HUES64 (cell line): ENCODE results near the gene LAG3.
"Not testable (repeated sequence)": the region's sequence is repeated elsewhere in the genome, so short reads cannot be mapped to it uniquely, and the experiment has no call there.

Experiments
- H3K27ac ChIP-seq: 2 replicates; pipeline ENCODE4 v1.7.0; 2013; ENCODE audit warnings: low read depth, low read length, inconsistent platforms
- H3K27me3 ChIP-seq: 2 replicates; pipeline ENCODE4 v1.6.1; 2013; ENCODE audit warnings: mild to moderate bottlenecking, low read length; ENCODE audit not compliant: insufficient read depth
- H3K36me3 ChIP-seq: 2 replicates; pipeline ENCODE4 v1.6.1; 2013; ENCODE audit warnings: mild to moderate bottlenecking, low read length; ENCODE audit not compliant: insufficient read depth
- H3K4me1 ChIP-seq: 2 replicates; pipeline ENCODE4 v1.6.1; 2013; ENCODE audit warnings: mild to moderate bottlenecking, low read length, moderate library complexity; ENCODE audit not compliant: insufficient read depth
- H3K4me3 ChIP-seq: 2 replicates; pipeline ENCODE4 v1.5.1; 2013; ENCODE audit warnings: mild to moderate bottlenecking, low read length, moderate library complexity
- H3K9ac ChIP-seq: 2 replicates; pipeline ENCODE4 v1.6.1; 2013; ENCODE audit warnings: mild to moderate bottlenecking, low read depth, low read length
- H3K9me3 ChIP-seq: 2 replicates; pipeline ENCODE4 v1.6.1; 2013; ENCODE audit warnings: low read depth, low read length; ENCODE audit not compliant: insufficient read depth
- WGBS: fragments of 150-250, 120-280 bp; methylation state at CpG from one replicate; pipeline ENCODE4 v1.1.7; 2013; ENCODE audit warnings: missing lambda C conversion rate; 5-methylcytosine and 5-hydroxymethylcytosine counted together

Gene LAG3

DNA sequence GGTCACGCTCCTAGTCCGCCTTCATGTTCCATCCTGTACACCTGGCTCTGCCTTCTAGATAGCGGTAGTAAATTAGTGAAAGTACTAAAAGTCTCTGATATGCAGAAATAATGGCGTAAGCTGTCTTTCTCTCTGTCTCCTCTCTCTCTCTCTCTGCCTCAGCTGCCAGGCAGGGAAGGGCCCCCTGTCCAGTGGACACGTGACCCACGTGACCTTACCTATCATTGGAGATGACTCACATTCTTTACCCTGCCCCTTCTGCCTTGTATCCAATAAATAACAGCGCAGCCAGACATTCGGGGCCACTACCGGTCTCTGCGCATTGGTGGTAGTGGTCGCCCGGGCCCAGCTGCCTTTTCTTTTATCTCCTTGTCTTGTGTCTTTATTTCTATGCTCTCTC, 30.2 kb upstream of the LAG3 start:
- H3K27ac ChIP-seq, H3K27me3 ChIP-seq, H3K9ac ChIP-seq, H3K4me3 ChIP-seq, H3K9me3 ChIP-seq, H3K4me1 ChIP-seq: not testable (repeated sequence)
- peaks cover 15% of the 10 kb centered on the region for H3K36me3 ChIP-seq
- 92% methylated on average over 11 of the region's 12 CpGs for WGBS

DNA sequence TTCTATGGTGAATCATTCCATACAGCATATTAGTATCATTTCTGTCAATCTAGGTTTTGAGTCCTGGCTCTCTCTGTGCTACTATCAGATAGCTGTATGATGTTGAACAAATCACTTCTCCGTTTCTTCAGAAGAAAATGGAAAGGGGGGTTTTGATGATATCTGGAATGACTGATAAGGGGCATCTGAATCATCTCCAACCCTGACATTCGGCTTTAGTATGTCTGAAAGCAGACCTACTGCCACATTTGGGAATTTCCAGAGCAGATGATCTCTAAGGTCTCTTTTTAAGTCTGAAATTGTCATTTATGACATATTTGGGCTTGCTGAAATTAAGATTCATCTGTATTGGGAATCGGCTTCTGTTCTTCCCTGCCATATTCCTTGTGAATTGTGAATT, 29.5 kb upstream of the LAG3 start:
- Histone ChIP-seq H3K27me3 (no peaks in the 10 kb centered on the region), H3K4me1 (no peaks in the 10 kb centered on the region), H3K4me3 (no peak overlapping the region), H3K36me3 (peaks cover 23% of the 10 kb centered on the region), H3K9ac (no peak overlapping the region), H3K9me3 (no peaks in the 10 kb centered on the region), H3K27ac (no peak overlapping the region)
- 93% methylated on average over 3 of the region's 3 CpGs for WGBS

DNA sequence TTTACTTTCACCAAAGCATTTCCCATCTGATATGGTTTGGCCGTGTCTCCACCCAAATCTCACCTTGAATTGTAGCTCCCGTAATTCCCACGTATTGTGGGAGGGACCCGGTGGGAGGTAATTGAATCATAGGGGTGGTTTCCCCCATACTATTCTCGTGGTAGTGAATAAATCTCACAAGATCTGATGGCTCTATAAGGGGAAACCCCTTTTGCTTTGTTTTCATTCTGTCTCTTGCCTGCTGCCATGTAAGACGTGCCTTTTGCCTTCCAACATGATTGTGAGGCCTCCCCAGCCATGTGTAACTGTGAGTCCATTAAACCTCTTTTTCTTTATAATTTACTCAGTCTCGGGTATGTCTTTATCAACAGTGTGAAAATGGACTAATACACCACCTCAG, 29.0 kb upstream of the LAG3 start:
- WGBS: 93% methylated on average over 7 of the region's 7 CpGs
- peaks cover 27% of the 10 kb centered on the region for H3K36me3 ChIP-seq
- not testable (repeated sequence) for H3K4me3 ChIP-seq, H3K27me3 ChIP-seq, H3K4me1 ChIP-seq, H3K9me3 ChIP-seq, H3K9ac ChIP-seq, H3K27ac ChIP-seq

DNA sequence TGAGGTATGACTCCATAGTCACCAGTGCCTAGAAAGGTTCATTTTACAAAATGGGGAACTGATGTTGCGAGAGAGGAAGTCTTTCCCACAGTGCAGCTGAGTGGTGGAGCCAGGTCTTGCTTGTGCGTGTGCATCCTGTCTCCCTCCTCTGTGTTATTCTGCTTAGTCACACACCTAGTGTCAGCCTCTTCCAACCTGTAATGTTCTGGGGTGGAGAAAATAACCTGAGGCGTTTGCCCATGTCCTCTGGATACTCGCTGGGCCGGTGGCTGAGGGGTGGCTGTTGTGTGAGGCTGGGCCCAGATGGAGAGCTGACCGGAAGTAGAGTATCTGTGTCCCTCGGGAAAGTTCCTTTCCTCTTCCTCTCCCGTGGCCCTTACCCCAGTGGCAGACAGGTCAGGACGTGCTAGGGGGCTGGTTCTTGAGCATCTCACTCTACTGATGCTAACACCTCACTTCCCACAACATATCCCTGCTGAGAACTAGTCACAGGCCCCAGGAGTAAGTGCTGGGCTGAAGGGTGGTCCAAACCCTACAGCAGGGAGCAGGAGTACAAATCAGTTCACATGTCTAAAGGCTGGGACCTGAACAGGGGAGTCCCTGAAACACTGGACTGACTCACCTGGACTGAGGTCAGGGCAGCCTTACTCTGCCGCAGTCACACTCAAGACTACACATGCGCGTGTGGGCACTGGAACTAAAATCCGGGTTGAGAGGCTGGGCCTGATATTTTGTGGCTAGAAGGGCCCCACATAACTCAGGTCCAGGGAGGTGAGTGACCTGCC, 26.4 kb upstream of the LAG3 start:
- Histone ChIP-seq H3K27me3 (no peaks in the 10 kb centered on the region), H3K27ac (no peak overlapping the region), H3K9ac (no peak overlapping the region), H3K36me3 (peaks cover 53% of the 10 kb centered on the region), H3K4me3 (no peak overlapping the region), H3K4me1 (no peaks in the 10 kb centered on the region), H3K9me3 (no peaks in the 10 kb centered on the region)
- WGBS: 93% methylated on average over 13 of the region's 13 CpGs

DNA sequence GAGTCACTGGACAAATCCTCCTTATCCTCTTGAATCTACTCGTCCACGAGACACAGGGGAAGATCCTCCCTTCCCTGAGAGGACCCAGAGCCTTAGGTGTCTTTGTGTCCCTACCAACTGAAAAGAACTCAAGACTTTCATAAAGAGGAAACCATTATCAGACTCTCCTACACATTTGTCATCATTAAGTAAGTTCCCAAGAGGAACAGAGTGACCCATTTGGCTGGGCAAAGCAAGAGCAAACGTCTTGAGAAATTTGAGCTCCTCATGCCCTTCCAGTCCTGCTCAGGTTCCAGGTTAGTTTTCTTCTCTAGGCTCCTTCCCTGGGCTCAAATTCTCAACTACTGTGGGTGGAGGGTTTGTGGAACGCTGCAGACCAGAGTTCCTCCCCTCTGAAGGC, 25.1 kb upstream of the LAG3 start:
- 93% methylated on average over 4 of the region's 4 CpGs for whole genome bisulfite sequencing
- H3K9me3 ChIP-seq: no peaks in the 10 kb centered on the region
- H3K36me3 ChIP-seq: peaks cover 64% of the 10 kb centered on the region
- H3K27ac ChIP-seq: no peak overlapping the region
- no peak overlapping the region for H3K4me3 ChIP-seq
- H3K27me3 ChIP-seq: no peaks in the 10 kb centered on the region
- no peak overlapping the region for H3K9ac ChIP-seq
- H3K4me1 ChIP-seq: no peaks in the 10 kb centered on the region

DNA sequence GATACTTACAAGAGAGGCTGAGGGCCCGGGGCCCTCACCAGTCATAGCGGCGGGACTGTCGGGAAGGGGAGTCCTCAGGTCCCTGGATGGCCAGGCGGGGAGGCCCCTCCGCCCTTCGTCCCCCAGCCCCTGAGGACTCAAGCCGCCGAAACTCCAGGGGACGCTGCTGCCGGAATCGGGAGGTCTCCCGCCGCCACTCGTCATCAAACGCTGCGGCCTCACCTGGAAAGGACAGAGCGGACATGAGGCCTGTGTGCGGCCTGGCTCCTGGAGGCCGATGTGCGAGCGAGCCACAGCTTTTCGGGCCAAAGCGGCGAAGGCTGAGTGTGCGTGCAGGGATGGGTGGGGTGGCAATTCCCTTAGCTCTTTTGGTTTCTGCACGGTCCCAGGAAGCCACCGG, 23.6 kb upstream of the LAG3 start:
- H3K4me3 ChIP-seq: no peak overlapping the region
- peaks cover 64% of the 10 kb centered on the region for H3K36me3 ChIP-seq
- WGBS: 96% methylated on average over 28 of the region's 28 CpGs
- H3K4me1 ChIP-seq: peaks cover under 1% of the 10 kb centered on the region; the same call in 1 of the 2 replicates
- no peak overlapping the region for H3K27ac ChIP-seq
- H3K9ac ChIP-seq: no peak overlapping the region
- H3K9me3 ChIP-seq: no peaks in the 10 kb centered on the region
- no peaks in the 10 kb centered on the region for H3K27me3 ChIP-seq

DNA sequence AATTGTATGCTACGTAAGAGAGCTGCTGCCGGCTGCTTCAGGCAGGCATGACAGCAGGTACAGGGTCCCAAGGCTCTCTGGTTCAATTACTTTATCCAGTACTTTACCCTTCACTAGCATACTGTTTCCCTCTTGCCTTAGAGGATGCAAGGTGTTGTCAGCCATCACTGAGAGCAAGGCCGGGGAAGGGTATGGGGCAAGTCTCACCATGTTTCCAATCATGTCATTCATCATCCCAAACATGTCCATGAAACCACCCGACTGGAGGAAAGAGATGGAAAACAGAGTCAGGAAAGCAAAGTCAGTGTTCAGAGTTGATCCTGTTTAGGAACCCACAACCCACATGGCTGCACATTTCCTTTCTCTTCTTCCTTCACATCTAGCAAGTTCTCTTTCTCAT, 21.8 kb upstream of the LAG3 start:
- 99% methylated on average over 4 of the region's 4 CpGs for WGBS
- H3K36me3 ChIP-seq: peaks cover 64% of the 10 kb centered on the region

DNA sequence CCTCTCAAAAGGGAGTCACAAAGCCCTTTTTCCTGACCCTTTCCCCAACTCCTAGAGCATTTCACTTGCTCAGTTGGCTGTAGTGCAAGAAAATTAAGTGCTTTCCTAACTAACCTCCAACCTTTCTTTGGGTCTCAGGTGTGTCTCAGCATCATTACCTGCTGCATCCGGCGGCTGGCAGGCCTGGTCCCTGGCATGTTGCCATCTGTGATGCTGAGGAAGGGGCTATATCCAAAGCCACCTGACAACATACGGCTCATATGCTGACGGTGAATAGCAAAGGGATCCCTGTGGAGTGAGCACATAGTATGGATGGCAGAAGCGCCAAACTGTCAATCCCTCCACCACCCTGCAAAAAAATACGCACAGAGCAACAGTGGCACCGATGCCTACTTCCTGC, 20.6 kb upstream of the LAG3 start:
- Histone ChIP-seq H3K4me3 (peak overlapping the region; percentile 65), H3K27ac (no peak overlapping the region), H3K36me3 (peaks cover 52% of the 10 kb centered on the region), H3K4me1 (peaks cover 7% of the 10 kb centered on the region), H3K27me3 (no peaks in the 10 kb centered on the region), H3K9ac (0 out of 2 replicates have a peak overlapping the region, but pooled peaks have one; percentile 78), H3K9me3 (no peaks in the 10 kb centered on the region)
- 91% methylated on average over 7 of the region's 7 CpGs for WGBS

More for the DNA sequence above, 21.8 kb upstream of the LAG3 start:
- H3K4me1 ChIP-seq: peaks cover 7% of the 10 kb centered on the region
- no peaks in the 10 kb centered on the region for H3K9me3 ChIP-seq
- no peak overlapping the region for H3K9ac ChIP-seq
- no peak overlapping the region for H3K27ac ChIP-seq
- no peak overlapping the region for H3K4me3 ChIP-seq
- no peaks in the 10 kb centered on the region for H3K27me3 ChIP-seq

DNA sequence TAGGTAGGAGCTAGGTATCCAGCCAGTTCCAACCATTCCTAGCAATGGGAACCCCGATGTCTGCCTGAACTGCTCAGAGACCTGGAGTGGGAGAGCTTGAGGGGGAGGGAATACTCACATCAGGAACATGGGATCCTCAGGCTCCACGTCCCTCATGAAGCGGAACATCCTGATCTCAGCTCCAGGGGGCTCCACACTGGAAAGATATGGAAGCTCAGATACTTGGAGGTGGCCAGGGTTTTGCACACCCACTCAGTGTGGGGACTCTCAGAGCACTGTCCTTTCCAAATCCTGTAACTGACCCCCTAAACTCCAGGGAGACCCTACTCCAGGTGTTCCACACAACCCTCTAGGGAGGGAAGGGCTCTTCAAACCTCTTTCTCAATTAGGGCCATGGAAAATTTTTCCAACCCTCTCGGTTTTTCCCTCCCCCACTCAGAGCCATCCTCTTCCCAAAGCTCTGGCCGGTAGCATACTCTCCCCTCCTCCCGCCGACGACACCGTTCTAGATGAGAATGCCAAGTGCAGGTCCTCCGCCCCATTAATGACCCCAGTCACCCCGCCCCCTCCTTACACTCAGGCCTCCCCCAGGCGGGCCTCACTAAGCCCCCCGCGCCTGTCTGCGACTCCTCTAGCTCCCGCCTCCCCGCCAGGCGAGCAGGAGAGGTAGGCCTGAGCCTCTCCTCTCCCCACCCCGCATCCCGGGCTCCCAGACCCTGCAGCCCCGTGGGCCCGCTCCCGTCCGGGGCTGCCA, 20.0 kb upstream of the LAG3 start:
- peak overlapping the region; percentile 78 for H3K9ac ChIP-seq
- WGBS: 6% methylated on average over 24 of the region's 24 CpGs
- no peaks in the 10 kb centered on the region for H3K27me3 ChIP-seq
- H3K4me3 ChIP-seq: peak overlapping the region; percentile 65
- peak overlapping the region; percentile 90; the same call in 1 of the 2 replicates for H3K27ac ChIP-seq
- H3K9me3 ChIP-seq: no peaks in the 10 kb centered on the region
- peaks cover 7% of the 10 kb centered on the region for H3K4me1 ChIP-seq
- peaks cover 46% of the 10 kb centered on the region for H3K36me3 ChIP-seq

DNA sequence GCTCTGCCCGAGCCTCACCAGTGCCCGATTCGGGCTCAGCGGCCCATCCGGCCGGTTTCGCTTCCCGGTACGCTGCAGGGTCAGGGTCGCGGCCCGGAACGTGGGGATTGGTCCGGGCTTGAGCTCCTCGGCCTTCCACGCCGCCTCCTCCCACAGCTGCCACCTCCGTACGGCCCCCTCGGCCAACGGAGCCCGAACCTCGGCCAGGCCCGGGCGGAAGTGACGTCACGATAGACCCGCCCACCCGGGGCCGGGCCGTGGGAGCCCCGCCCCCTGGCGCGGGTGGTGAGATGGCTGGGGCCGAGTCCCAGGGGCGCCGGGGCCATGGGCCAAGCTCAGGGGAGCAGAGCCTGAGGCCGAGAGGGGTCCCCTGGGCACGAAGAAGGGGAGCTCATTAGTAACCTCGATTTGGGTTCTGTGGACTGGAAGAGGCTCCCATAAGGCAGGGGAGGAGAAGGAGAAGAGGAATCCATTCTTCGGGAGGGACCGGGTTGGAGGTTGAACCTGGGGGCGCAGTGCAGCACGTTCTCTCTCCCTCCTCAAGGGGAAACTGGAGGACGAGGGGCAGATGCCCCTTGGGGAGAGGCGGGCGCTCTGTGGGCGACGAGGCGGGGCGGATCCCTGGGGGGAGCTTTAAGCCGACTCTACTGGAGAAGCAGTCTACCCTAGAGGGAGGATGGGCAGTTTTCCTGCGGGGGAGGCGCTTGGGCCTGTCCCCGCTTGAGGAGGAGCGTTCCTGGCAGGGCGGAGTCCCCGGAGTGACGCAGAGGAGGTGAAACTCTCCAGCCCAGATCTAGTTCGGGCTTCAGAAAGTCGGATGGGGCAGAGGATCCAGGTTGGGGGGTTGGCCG, 19.2 kb upstream of the LAG3 start, which contains the start of gene MLF2:
MLF2 (minus strand) TSS at position 221 of the 851 bp plus-strand sequence. CDS start 807 bp downstream, outside the sequence.
- no peaks in the 10 kb centered on the region for H3K9me3 ChIP-seq
- H3K4me3 ChIP-seq: peak within 1 kb of the TSS; percentile 65
- H3K27ac ChIP-seq: peak within 1 kb of the TSS; percentile 90
- H3K4me1 ChIP-seq: peaks cover 7% of the 10 kb centered on the region
- WGBS: under 1% methylated on average over 62 of the region's 62 CpGs
- H3K27me3 ChIP-seq: no peaks in the 10 kb centered on the region
- peaks cover 38% of the 10 kb centered on the region for H3K36me3 ChIP-seq
- peak within 1 kb of the TSS; percentile 78 for H3K9ac ChIP-seq
